Keratinocyte (primary cell): ENCODE results near the gene CHRNA1. TPM values are rescaled to one million over a fixed set of nuclear protein-coding genes. Genes with fewer than 3 reads are reported as not detected.

Experiments
- DNase-seq: peaks from one replicate; pipeline ENCODE4 v3.0.0-alpha.2; 2011; ENCODE audit warnings: low read depth, missing footprints, low spot score
- FAIRE-seq: peaks from 2 replicates; lab custom pipeline; 2011; peaks lifted over from hg19 to GRCh38; lab: Jason Lieb, UNC
- H2AFZ ChIP-seq: 2 replicates; pipeline ENCODE4 v1.6.0; 2012; ENCODE audit warnings: low read length, control low read depth, inconsistent platforms; ENCODE audit not compliant: control insufficient read depth
- H3K27ac ChIP-seq: 2 replicates; pipeline ENCODE4 v1.5.1; 2011; ENCODE audit warnings: low read length; ENCODE audit not compliant: control insufficient read depth, insufficient read depth
- H3K27me3 ChIP-seq: 3 replicates; pipeline ENCODE4 v1.6.0; 2011; ENCODE audit warnings: low read length; ENCODE audit not compliant: control insufficient read depth, insufficient read depth; ENCODE audit errors: extremely low read depth
- H3K36me3 ChIP-seq, 2 experiments: 2 replicates in 1 of 2; 3 replicates in 1 of 2; pipeline ENCODE4 v1.5.1; 2011; ENCODE audit warnings: low read length in 2 of 2, mild to moderate bottlenecking in 1 of 2; ENCODE audit not compliant: control insufficient read depth in 2 of 2, insufficient read depth in 2 of 2; ENCODE audit errors: extremely low read depth in 1 of 2
- H3K4me1 ChIP-seq: 3 replicates; pipeline ENCODE4 v1.5.1; 2011; ENCODE audit warnings: low read length; ENCODE audit not compliant: control insufficient read depth, insufficient read depth; ENCODE audit errors: extremely low read depth
- H3K4me2 ChIP-seq: 3 replicates; pipeline ENCODE4 v1.6.0; 2011; ENCODE audit warnings: low read depth, low read length; ENCODE audit not compliant: control insufficient read depth, insufficient read depth; ENCODE audit errors: extremely low read depth
- H3K4me3 ChIP-seq, 3 experiments: fragments of 200-600 bp in 1 of 3; sonication (generic) in 1 of 3; 2 replicates in 2 of 3; 3 replicates in 1 of 3; pipeline ENCODE4 v1.5.1; 2011 to 2016; ENCODE audit warnings: low read length in 3 of 3, mild to moderate bottlenecking in 3 of 3, control low read depth in 2 of 3, inconsistent platforms in 1 of 3, low read depth in 1 of 3, mixed read lengths in 1 of 3, mixed run types in 1 of 3, moderate library complexity in 1 of 3; ENCODE audit not compliant: control insufficient read depth in 2 of 3, insufficient read depth in 2 of 3; ENCODE audit errors: extremely low read depth in 1 of 3
- H3K79me2 ChIP-seq: 2 replicates; pipeline ENCODE4 v1.6.0; 2012; ENCODE audit warnings: low read length; ENCODE audit not compliant: control insufficient read depth, insufficient read depth
- H3K9ac ChIP-seq: 3 replicates; pipeline ENCODE4 v1.6.0; 2011; ENCODE audit warnings: low read length; ENCODE audit not compliant: control insufficient read depth, insufficient read depth; ENCODE audit errors: extremely low read depth
- H3K9me1 ChIP-seq: 3 replicates; pipeline ENCODE4 v1.6.0; 2011; ENCODE audit warnings: low read length; ENCODE audit not compliant: control insufficient read depth, insufficient read depth; ENCODE audit errors: extremely low read depth
- H3K9me3 ChIP-seq: 2 replicates; pipeline ENCODE4 v1.5.1; 2012; ENCODE audit warnings: low read depth, low read length; ENCODE audit not compliant: control insufficient read depth
- H4K20me1 ChIP-seq: 3 replicates; pipeline ENCODE4 v1.6.0; 2011; ENCODE audit warnings: low read length; ENCODE audit not compliant: control insufficient read depth, insufficient read depth; ENCODE audit errors: extremely low read depth
- CTCF ChIP-seq, 3 experiments: IDR thresholded peaks in 1 of 3; conservative IDR thresholded peaks in 1 of 3; optimal IDR thresholded peaks in 1 of 3; 2 replicates in 2 of 3; 3 replicates in 1 of 3; pipeline versions ENCODE3 to v1.5.1; 2011; ENCODE audit warnings: low read length in 3 of 3, mild to moderate bottlenecking in 3 of 3, moderate library complexity in 2 of 3, control low read depth in 1 of 3, inconsistent platforms in 1 of 3; ENCODE audit not compliant: insufficient read depth in 2 of 3; ENCODE audit errors: extremely low read depth in 1 of 3
- EZH2 ChIP-seq: IDR thresholded peaks from one replicate; pipeline ENCODE4 v1.6.1; 2012; ENCODE audit warnings: inconsistent platforms, mild to moderate bottlenecking, low read length, moderate library complexity
- dilution Hi-C: fragments of 300-500 bp; cut with MboI; formaldehyde crosslinking; loops from one replicate; pipeline ENCODE4 v1.7.0; 2020; ENCODE audit warnings: low sequenced_read_pairs; ENCODE audit not compliant: extremely low pct_ligation_motif_present
- polyA plus RNA-seq, 5 experiments: library from polyadenylated mRNA; depleted of rRNA in 3 of 5; stranded (reverse) in 3 of 5; stranded (forward) in 1 of 5; unstranded in 1 of 5; fragments of >200 nt; gene quantifications; 1 replicate in 1 of 5; 2 replicates in 3 of 5; 3 replicates in 1 of 5; pipeline versions ENCODE4 v1.2.1 to v1.2.3, GENCODE V29; 2011 to 2012; ENCODE audit warnings: missing spikeins in 2 of 5, low read depth in 1 of 5, low replicate concordance in 1 of 5

CHRNA1 gene
- polyA plus RNA-seq, 1 donor (not counting 4 experiments of a cell fraction or from before 2014, with no cell fraction given): not detected

GRCh38 chr2:174788291-174788929, 24.1 kb upstream of the CHRNA1 start:
- no peak overlapping the region for H3K27ac ChIP-seq
- H3K9me1 ChIP-seq: no peaks in the 10 kb centered on the region
- H3K36me3 ChIP-seq: no peaks in the 10 kb centered on the region
- H3K9ac ChIP-seq: no peak overlapping the region
- no peak overlapping the region for H3K4me3 ChIP-seq
- TF ChIP-seq CTCF (optimal IDR thresholded peaks at IDR 0.05 in 1 of 3, IDR thresholded peaks at IDR 0.05 in 1 of 3, conservative IDR thresholded peaks at IDR 0.05 in 1 of 3; ENCODE audit: extremely low read depth in 1 of 3, insufficient read depth in 2 of 3, low read length in 3 of 3) (no peak), EZH2 (no peak)
- no peaks in the 10 kb centered on the region for H3K9me3 ChIP-seq
- no peaks in the 10 kb centered on the region for H4K20me1 ChIP-seq
- H3K4me1 ChIP-seq: no peaks in the 10 kb centered on the region
- no peak overlapping the region for H2AFZ ChIP-seq
- no peaks in the 10 kb centered on the region for H3K79me2 ChIP-seq
- DNase-seq (no peak), FAIRE-seq (no peak)
- H3K27me3 ChIP-seq: no peaks in the 10 kb centered on the region
- dilution Hi-C loops: no loop called here
- no peak overlapping the region for H3K4me2 ChIP-seq

- FAIRE-seq: no peak
- Histone ChIP-seq H3K9me1 (no peaks in the 10 kb centered on the region), H3K36me3 (no peaks in the 10 kb centered on the region), H3K9me3 (no peaks in the 10 kb centered on the region), H3K4me3 (no peak overlapping the region), H4K20me1 (no peaks in the 10 kb centered on the region), H3K9ac (no peak overlapping the region), H3K79me2 (no peaks in the 10 kb centered on the region), H3K27me3 (no peaks in the 10 kb centered on the region), H3K4me1 (no peaks in the 10 kb centered on the region), H2AFZ (no peak overlapping the region), H3K27ac (no peak overlapping the region), H3K4me2 (no peak overlapping the region)
- DNase-seq: no peak
- dilution Hi-C loops: no loop called here
- TF ChIP-seq EZH2 (no peak), CTCF (optimal IDR thresholded peaks at IDR 0.05 in 1 of 3, IDR thresholded peaks at IDR 0.05 in 1 of 3, conservative IDR thresholded peaks at IDR 0.05 in 1 of 3; ENCODE audit: extremely low read depth in 1 of 3, insufficient read depth in 2 of 3, low read length in 3 of 3) (no peak)
Measured at GRCh38 chr2:174787487-174788205, 23.4 kb upstream of the CHRNA1 start.
